ENCODE results near the gene TJP1.

DNA sequence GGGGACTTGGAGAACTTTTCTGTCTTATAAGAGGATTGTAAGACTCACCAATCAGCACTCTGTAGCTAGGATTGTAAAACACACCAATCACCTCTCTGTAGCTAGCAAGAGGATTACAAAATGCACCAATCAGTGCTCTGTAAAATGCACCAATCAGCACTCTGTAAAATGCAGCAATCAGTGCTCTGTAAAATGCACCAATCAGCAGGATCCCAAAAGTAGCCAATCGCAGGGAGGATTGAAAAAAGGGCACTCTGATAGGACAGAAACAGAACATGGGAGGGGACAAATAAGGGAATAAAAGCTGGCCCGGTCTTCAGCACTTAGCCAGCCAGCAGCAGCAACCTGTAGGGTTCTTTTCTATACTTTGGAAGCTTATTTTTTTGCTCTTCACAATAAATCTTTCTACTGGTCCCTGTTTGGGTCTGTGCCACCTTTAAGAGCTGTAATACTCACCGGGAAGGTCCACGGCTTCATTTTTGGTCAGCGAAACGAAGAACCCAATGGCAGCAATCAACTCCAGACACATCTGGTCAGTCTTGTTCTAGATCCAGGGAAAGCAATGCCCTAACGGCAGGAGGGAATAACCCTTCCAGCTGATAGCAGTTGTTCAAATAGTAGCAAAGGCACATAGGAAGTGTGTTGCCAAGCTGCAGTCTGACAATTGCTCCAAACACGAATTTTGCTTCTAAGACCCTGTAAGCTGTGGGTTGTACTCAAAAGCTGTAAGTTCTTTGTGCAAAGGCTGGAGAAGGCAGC is 135.6 kb downstream of the TJP1 start:
- TF ChIP-seq, protein P1, sequence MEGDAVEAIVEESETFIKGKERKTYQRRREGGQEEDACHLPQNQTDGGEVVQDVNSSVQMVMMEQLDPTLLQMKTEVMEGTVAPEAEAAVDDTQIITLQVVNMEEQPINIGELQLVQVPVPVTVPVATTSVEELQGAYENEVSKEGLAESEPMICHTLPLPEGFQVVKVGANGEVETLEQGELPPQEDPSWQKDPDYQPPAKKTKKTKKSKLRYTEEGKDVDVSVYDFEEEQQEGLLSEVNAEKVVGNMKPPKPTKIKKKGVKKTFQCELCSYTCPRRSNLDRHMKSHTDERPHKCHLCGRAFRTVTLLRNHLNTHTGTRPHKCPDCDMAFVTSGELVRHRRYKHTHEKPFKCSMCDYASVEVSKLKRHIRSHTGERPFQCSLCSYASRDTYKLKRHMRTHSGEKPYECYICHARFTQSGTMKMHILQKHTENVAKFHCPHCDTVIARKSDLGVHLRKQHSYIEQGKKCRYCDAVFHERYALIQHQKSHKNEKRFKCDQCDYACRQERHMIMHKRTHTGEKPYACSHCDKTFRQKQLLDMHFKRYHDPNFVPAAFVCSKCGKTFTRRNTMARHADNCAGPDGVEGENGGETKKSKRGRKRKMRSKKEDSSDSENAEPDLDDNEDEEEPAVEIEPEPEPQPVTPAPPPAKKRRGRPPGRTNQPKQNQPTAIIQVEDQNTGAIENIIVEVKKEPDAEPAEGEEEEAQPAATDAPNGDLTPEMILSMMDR (IDR thresholded peaks at IDR 0.05; ENCODE audit: poor library complexity) = no peak
- TF ChIP-seq EZH2phosphoT487 (IDR thresholded peaks at IDR 0.05; ENCODE audit: low read depth, severe bottlenecking, unreplicated experiment) = no peak
